Prostate gland (tissue), 2 donors: ENCODE results near the gene FANCI.

Experiments used
- CTCF ChIP-seq, 4 experiments: fragments of 200-600 bp in 2 of 4; fragments of 450-650 bp in 2 of 4; sonication (generic) in 2 of 4; IDR thresholded peaks; 1 replicate in 3 of 4; 2 replicates in 1 of 4; pipeline ENCODE4 v1.5.1; 2016 to 2019; ENCODE audit warnings: antibody characterized with exemption in 4 of 4, mild to moderate bottlenecking in 2 of 4, moderate library complexity in 2 of 4
- POLR2A ChIP-seq: fragments of 450-650 bp; IDR thresholded peaks from one replicate; pipeline ENCODE4 v1.6.1; 2016; ENCODE audit warnings: antibody characterized with exemption, mild to moderate bottlenecking
- POLR2AphosphoS5 ChIP-seq: sonication (generic); formaldehyde crosslinking; IDR thresholded peaks from one replicate; pipeline ENCODE4 v1.6.1; 2017; ENCODE audit warnings: antibody characterized with exemption

DNA sequence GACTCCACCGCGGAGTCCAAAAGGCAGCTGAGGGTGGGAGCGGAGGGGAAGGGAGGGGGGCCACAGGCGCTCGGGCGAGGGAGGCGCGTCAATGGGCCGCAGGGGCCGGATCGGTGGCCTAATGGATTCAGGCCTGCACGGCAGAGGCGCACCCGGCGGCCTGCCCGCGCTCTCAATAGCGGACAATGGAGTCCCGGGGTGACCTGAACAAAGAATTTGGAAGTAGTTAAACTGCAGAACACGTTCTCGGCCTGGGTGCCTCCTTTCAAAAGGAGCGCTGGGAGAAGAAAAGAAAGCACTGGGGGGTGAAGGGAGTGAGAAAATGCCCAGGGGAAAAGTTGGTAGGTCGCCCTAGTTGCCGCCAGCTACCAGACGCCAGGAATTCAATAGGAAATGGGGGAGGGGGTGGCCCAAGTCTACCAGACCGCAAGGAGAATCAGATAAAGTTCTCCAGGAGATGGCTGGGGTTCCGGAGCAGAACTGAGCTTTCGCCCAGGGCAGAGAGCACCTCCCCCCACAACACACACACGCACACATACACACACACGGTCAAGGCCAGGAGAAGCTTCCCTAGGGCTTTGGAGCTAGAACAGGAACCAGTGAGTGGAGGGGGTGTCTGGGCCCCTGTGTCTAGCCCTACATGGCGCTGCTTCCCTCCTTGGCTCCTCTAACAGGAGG lies 116.7 kb downstream of the FANCI start:
- TF ChIP-seq CTCF (IDR thresholded peaks at IDR 0.05) (no peak), POLR2AphosphoS5 (no peak), POLR2A (no peak)
